Right lobe of liver (tissue), 4 donors: ENCODE measurements around the gene TSC22D4.
"Not testable (repeated sequence)": the region's sequence is repeated elsewhere in the genome, so short reads cannot be mapped to it uniquely, and the experiment has no call there.

Source experiments
- CTCF ChIP-seq, 4 donors: fragments of 200-600 bp in 3 of 4; fragments of 450-650 bp in 1 of 4; IDR thresholded peaks; one replicate each; pipeline versions ENCODE4 v1.5.1 to v1.8.0; 2016 to 2022; ENCODE audit warnings: antibody characterized with exemption in 4 of 4, mild to moderate bottlenecking in 2 of 4
- POLR2A ChIP-seq: fragments of 450-650 bp; IDR thresholded peaks from one replicate; pipeline ENCODE4 v1.6.1; 2017; ENCODE audit warnings: antibody characterized with exemption, mild to moderate bottlenecking
- donor health status: DM: no; HTN: no; CAD: no.
- donor health status: DM: no; HTN: no; CAD: no.
- donor health status: DM: no; HTN: yes; CAD: no.

- TF ChIP-seq POLR2A; CTCF (IDR thresholded peaks at IDR 0.05): not testable (repeated sequence)
These were observed 44.2 kb upstream of the TSC22D4 start for GRCh38 chr7:100523192-100523591.
